AG10803 (cell line): ENCODE results near the gene CDK11B.

Experiments used
- DNase-seq: peaks from one replicate; pipeline ENCODE4 v3.0.0; 2010; ENCODE audit warnings: low read depth
- H3K4me3 ChIP-seq: 2 replicates; pipeline ENCODE4 v1.5.1; 2011; ENCODE audit warnings: mild to moderate bottlenecking, low read length, control low read depth
- TF ChIP-seq, protein P1 (sequence below): conservative IDR thresholded peaks from 2 replicates; pipeline ENCODE4 v1.5.1; 2011; ENCODE audit warnings: mild to moderate bottlenecking, low read length, control low read depth, inconsistent platforms

The CDK11B gene

DNA sequence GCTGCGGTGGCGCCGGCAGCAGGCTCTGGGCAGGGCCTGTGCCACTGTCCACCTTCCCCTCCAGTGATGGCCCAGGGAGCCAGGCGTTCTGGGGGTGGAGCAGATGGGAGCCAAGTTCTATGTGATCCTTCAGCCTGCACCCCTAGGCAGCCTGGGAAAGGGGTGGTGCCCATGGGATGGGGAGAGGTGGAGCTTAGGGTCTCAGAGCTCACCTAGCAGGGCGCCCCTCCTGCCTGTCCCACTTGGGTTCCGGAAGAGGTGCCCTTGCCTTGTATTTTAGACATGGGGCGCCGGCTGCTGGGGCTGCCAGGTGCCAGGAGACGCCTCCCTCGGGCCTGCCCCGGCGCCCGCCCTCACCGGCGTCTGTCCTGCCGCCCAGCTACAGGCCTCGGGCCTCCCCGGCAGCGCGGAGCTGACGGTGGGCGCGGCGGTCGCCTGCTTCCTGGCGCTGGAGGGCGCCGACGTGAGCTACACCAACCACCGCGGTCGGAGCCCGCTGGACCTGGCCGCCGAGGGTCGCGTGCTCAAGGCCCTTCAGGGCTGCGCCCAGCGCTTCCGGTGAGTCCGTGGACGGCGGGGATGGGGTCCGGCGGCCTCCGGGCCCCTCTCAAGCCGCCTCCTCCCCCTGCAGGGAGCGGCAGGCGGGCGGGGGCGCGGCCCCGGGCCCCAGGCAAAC is 29.9 kb downstream of the CDK11B start:
- TF ChIP-seq, protein P1, sequence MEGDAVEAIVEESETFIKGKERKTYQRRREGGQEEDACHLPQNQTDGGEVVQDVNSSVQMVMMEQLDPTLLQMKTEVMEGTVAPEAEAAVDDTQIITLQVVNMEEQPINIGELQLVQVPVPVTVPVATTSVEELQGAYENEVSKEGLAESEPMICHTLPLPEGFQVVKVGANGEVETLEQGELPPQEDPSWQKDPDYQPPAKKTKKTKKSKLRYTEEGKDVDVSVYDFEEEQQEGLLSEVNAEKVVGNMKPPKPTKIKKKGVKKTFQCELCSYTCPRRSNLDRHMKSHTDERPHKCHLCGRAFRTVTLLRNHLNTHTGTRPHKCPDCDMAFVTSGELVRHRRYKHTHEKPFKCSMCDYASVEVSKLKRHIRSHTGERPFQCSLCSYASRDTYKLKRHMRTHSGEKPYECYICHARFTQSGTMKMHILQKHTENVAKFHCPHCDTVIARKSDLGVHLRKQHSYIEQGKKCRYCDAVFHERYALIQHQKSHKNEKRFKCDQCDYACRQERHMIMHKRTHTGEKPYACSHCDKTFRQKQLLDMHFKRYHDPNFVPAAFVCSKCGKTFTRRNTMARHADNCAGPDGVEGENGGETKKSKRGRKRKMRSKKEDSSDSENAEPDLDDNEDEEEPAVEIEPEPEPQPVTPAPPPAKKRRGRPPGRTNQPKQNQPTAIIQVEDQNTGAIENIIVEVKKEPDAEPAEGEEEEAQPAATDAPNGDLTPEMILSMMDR: no peak
- no peak for DNase-seq
- no peak overlapping the region for H3K4me3 ChIP-seq

GRCh38 chr1:1627829-1628753 is 30.7 kb downstream of the CDK11B start:
- H3K4me3 ChIP-seq: no peak overlapping the region
- DNase-seq: no peak
- TF ChIP-seq, protein P1: no peak

- DNase-seq: no peak
- TF ChIP-seq, protein P1: no peak
- no peak overlapping the region for H3K4me3 ChIP-seq
These were observed 31.5 kb downstream of the CDK11B start for GRCh38 chr1:1627261-1627828.

- TF ChIP-seq, protein P1: no peak
- DNase-seq: no peak
- H3K4me3 ChIP-seq: no peak overlapping the region
These were observed 32.3 kb downstream of the CDK11B start for GRCh38 chr1:1626207-1627141.

- DNase-seq: no peak
- TF ChIP-seq, protein P1: no peak
- no peak overlapping the region for H3K4me3 ChIP-seq
These were observed 33.0 kb downstream of the CDK11B start for GRCh38 chr1:1625824-1626206.

GRCh38 chr1:1625404-1625775 is 33.4 kb downstream of the CDK11B start:
- TF ChIP-seq, protein P1: no peak
- H3K4me3 ChIP-seq: no peak overlapping the region
- DNase-seq: no peak
